Smooth muscle cell (in vitro differentiated cells): ENCODE results near the gene TMEM17. TPM values are rescaled to one million over a fixed set of nuclear protein-coding genes. Genes with fewer than 3 reads are reported as not detected.
A peak's percentile ranks its signal among the peaks of the same experiment; 100 is the strongest.

Source experiments
- DNase-seq: peaks from one replicate; lab custom pipeline; 2025; ENCODE audit not compliant: unreplicated experiment; lab: John Stamatoyannopoulos, UW
- H2AFZ ChIP-seq: fragments of 200-600 bp; sonication (generic); 2 replicates; pipeline ENCODE4 v1.6.0; 2016; ENCODE audit warnings: antibody characterized with exemption, low read depth, mild to moderate bottlenecking
- H3F3A ChIP-seq: fragments of 200-600 bp; sonication (generic); 2 replicates; pipeline ENCODE4 v1.6.0; 2017; ENCODE audit warnings: antibody characterized with exemption, low read depth
- H3K27ac ChIP-seq: fragments of 200-600 bp; sonication (generic); 2 replicates; pipeline ENCODE4 v1.5.1; 2016; ENCODE audit warnings: low read depth, mild to moderate bottlenecking
- H3K27me3 ChIP-seq: fragments of 200-600 bp; sonication (generic); 2 replicates; pipeline ENCODE4 v1.6.1; 2016; ENCODE audit warnings: low read depth, mild to moderate bottlenecking
- H3K36me3 ChIP-seq: fragments of 200-600 bp; sonication (generic); 2 replicates; pipeline ENCODE4 v1.5.1; 2016; ENCODE audit warnings: low read depth
- H3K4me1 ChIP-seq: fragments of 200-600 bp; sonication (generic); 2 replicates; pipeline ENCODE4 v1.5.1; 2016; ENCODE audit warnings: low read depth
- H3K4me2 ChIP-seq: fragments of 200-600 bp; sonication (generic); 2 replicates; pipeline ENCODE4 v1.6.0; 2016; ENCODE audit warnings: mild to moderate bottlenecking
- H3K4me3 ChIP-seq: fragments of 200-600 bp; sonication (generic); 2 replicates; pipeline ENCODE4 v1.5.1; 2016; ENCODE audit warnings: mild to moderate bottlenecking
- H3K79me2 ChIP-seq: fragments of 200-600 bp; sonication (generic); 2 replicates; pipeline ENCODE4 v1.6.0; 2016; ENCODE audit warnings: low read depth, mild to moderate bottlenecking
- H3K9ac ChIP-seq: fragments of 200-600 bp; sonication (generic); 2 replicates; pipeline ENCODE4 v1.6.0; 2016; ENCODE audit warnings: low read depth
- H3K9me3 ChIP-seq: fragments of 200-600 bp; sonication (generic); replicated peaks from 2 replicates; pipeline ENCODE4 v1.5.1; 2016; ENCODE audit warnings: low read depth
- H4K20me1 ChIP-seq: fragments of 200-600 bp; sonication (generic); 2 replicates; pipeline ENCODE4 v1.6.0; 2016; ENCODE audit warnings: low read depth
- CTCF ChIP-seq: fragments of 200-600 bp; sonication (generic); IDR thresholded peaks from 2 replicates; pipeline ENCODE4 v1.5.1; 2017; ENCODE audit warnings: borderline replicate concordance, mild to moderate bottlenecking, antibody characterized with exemption; ENCODE audit not compliant: insufficient read depth, poor library complexity, severe bottlenecking
- WGBS: methylation state at CpG from one replicate; pipeline ENCODE4 v1.1.7; 2016; ENCODE audit warnings: low lambda C conversion rate; 5-methylcytosine and 5-hydroxymethylcytosine counted together
- polyA plus RNA-seq: library from polyadenylated mRNA; unstranded; fragments of >200 nt; fragmentation: Nextera tagmentation; extraction: Ambion mirVana; gene quantifications from 2 replicates; pipeline ENCODE4 v1.2.1, GENCODE V29; 2016
- total RNA-seq: library from RNA; depleted of rRNA; stranded (reverse); fragments of >200 nt; gene quantifications from 2 replicates; pipeline ENCODE4 v1.2.3, GENCODE V29; 2014

TMEM17 gene
- total and polyA plus RNA-seq, 2 experiments from 2014 or later = 3.6 to 4.0 TPM

GRCh38 chr2:62504657-62505056 lies 1.3 kb downstream of the TMEM17 start:
- no peak for TF ChIP-seq CTCF
- H3K9ac ChIP-seq = no peak overlapping the region
- no peaks in the 10 kb centered on the region for H4K20me1 ChIP-seq
- H3K27ac ChIP-seq = no peak overlapping the region
- peak overlapping the region; percentile 98 for H2AFZ ChIP-seq
- DNase-seq = no peak
- peaks cover 8% of the 10 kb centered on the region for H3F3A ChIP-seq
- H3K36me3 ChIP-seq = no peaks in the 10 kb centered on the region
- H3K79me2 ChIP-seq = no peaks in the 10 kb centered on the region
- WGBS = 90% methylated on average over 6 of the region's 6 CpGs
- no peaks in the 10 kb centered on the region for H3K9me3 ChIP-seq
- no peak overlapping the region for H3K4me3 ChIP-seq
- no peak overlapping the region for H3K4me2 ChIP-seq
- H3K4me1 ChIP-seq = peaks cover 10% of the 10 kb centered on the region
- H3K27me3 ChIP-seq = no peaks in the 10 kb centered on the region

GRCh38 chr2:62501794-62502500 lies 4.0 kb downstream of the TMEM17 start:
- Histone ChIP-seq H3K9me3 (no peaks in the 10 kb centered on the region), H2AFZ (peak overlapping the region; percentile 74), H3K79me2 (no peaks in the 10 kb centered on the region), H3K9ac (peak overlapping the region; percentile 45), H3K27ac (peak overlapping the region; percentile 85), H3K27me3 (no peaks in the 10 kb centered on the region), H4K20me1 (no peaks in the 10 kb centered on the region), H3K4me2 (peak overlapping the region; percentile 8), H3K36me3 (no peaks in the 10 kb centered on the region), H3F3A (peaks cover 8% of the 10 kb centered on the region), H3K4me1 (peaks cover 17% of the 10 kb centered on the region), H3K4me3 (no peak overlapping the region)
- 37% methylated on average over 4 of the region's 4 CpGs for WGBS
- DNase-seq = no peak
- no peak for TF ChIP-seq CTCF

- Histone ChIP-seq H2AFZ (no peak overlapping the region), H4K20me1 (no peaks in the 10 kb centered on the region), H3K27ac (no peak overlapping the region)
Observed at GRCh38 chr2:62501069-62501468, 4.9 kb downstream of the TMEM17 start.

More at GRCh38 chr2:62501069-62501468, 4.9 kb downstream of the TMEM17 start:
- no peak overlapping the region for H3K4me3 ChIP-seq
- no peak for DNase-seq
- no peaks in the 10 kb centered on the region for H3K27me3 ChIP-seq
- H3K36me3 ChIP-seq = no peaks in the 10 kb centered on the region
- no peaks in the 10 kb centered on the region for H3K79me2 ChIP-seq
- H3F3A ChIP-seq = peaks cover 3% of the 10 kb centered on the region
- TF ChIP-seq CTCF = no peak
- no peak overlapping the region for H3K4me2 ChIP-seq
- H3K4me1 ChIP-seq = peaks cover 10% of the 10 kb centered on the region
- H3K9me3 ChIP-seq = no peaks in the 10 kb centered on the region
- H3K9ac ChIP-seq = no peak overlapping the region
- 95% methylated on average over 3 of the region's 3 CpGs for WGBS
